AG04449 (cell line): Measurements from ENCODE around the gene SNX14.
"Not testable (repeated sequence)": the region's sequence is repeated elsewhere in the genome, so short reads cannot be mapped to it uniquely, and the experiment has no call there.

ENCODE experiments used
- CTCF ChIA-PET: fragments of 350-600 bp; formaldehyde crosslinking; extraction: SDS; loops from one replicate; lab custom pipeline; 2021; ENCODE audit warnings: antibody characterized with exemption; lab: Yijun Ruan, JAX
- POLR2A ChIA-PET: fragments of 400-600, 350-600 bp; formaldehyde crosslinking; extraction: SDS; loops from one replicate; lab custom pipeline; 2020; ENCODE audit warnings: antibody characterized with exemption, inconsistent platforms; lab: Yijun Ruan, JAX
- DNase-seq: peaks from one replicate; pipeline ENCODE4 v3.0.0-alpha.2; 2010; ENCODE audit warnings: low read depth, low spot score
- H3K4me3 ChIP-seq: 2 replicates; pipeline ENCODE4 v1.5.1; 2011; ENCODE audit warnings: low read depth, mild to moderate bottlenecking, control low read depth, low read length
- TF ChIP-seq, protein P1 (sequence below): IDR thresholded peaks from one replicate; pipeline ENCODE4 v1.5.1; 2011; ENCODE audit warnings: mild to moderate bottlenecking, moderate library complexity, low read length, control low read depth, inconsistent platforms; ENCODE audit not compliant: insufficient read depth; ENCODE audit errors: missing control alignments

The SNX14 gene

DNA sequence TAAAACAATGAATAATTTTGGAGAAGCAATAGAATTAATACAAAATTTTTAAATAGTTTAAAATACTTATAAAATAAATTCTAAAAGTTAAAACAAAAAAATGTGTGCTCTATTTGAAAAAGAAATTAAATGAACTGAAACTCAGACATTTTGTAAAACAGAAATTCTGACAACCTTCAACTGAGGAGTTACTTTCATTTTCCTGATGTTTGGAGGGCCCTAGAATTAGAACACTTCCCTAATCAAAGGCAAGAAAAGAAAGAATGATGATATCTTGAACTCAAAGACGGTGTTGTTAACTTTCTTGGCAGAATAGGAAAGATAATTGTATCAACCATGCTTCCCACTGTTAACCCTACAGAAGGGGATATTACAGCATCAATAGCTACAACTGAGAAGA, 27.9 kb downstream of the SNX14 start:
- TF ChIP-seq, protein P1, sequence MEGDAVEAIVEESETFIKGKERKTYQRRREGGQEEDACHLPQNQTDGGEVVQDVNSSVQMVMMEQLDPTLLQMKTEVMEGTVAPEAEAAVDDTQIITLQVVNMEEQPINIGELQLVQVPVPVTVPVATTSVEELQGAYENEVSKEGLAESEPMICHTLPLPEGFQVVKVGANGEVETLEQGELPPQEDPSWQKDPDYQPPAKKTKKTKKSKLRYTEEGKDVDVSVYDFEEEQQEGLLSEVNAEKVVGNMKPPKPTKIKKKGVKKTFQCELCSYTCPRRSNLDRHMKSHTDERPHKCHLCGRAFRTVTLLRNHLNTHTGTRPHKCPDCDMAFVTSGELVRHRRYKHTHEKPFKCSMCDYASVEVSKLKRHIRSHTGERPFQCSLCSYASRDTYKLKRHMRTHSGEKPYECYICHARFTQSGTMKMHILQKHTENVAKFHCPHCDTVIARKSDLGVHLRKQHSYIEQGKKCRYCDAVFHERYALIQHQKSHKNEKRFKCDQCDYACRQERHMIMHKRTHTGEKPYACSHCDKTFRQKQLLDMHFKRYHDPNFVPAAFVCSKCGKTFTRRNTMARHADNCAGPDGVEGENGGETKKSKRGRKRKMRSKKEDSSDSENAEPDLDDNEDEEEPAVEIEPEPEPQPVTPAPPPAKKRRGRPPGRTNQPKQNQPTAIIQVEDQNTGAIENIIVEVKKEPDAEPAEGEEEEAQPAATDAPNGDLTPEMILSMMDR, result no peak
- no peak for DNase-seq
- no peak overlapping the region for H3K4me3 ChIP-seq
- ChIA-PET CTCF (interaction anchor here (0.8 to 1.0 kb wide), 2 partner anchors 28 to 29 kb away, joined by 3 read pairs; no protein-coding TSS in a partner anchor), POLR2A (interaction anchor here (1.4 kb wide), 1 partner anchor 113 kb away, joined by 3 read pairs; no protein-coding TSS in a partner anchor)

DNA sequence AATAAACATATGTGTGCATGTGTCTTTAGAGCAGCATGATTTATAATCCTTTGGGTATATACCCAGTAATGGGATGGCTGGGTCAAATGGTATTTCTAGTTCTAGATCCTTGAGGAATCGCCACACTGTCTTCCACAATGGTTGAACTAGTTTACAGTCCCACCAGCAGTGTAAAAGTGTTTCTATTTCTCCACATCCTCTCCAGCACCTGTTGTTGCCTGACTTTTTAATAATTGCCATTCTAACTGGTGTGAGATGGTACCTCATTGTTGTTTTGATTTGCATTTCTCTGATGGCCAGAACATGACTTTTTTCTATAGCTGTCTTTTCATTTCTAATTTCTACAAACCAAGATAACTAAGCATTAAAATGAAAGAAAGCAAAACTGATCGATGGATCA, 29.4 kb downstream of the SNX14 start:
- DNase-seq, H3K4me3 ChIP-seq, POLR2A ChIA-PET, CTCF ChIA-PET: not testable (repeated sequence)

DNA sequence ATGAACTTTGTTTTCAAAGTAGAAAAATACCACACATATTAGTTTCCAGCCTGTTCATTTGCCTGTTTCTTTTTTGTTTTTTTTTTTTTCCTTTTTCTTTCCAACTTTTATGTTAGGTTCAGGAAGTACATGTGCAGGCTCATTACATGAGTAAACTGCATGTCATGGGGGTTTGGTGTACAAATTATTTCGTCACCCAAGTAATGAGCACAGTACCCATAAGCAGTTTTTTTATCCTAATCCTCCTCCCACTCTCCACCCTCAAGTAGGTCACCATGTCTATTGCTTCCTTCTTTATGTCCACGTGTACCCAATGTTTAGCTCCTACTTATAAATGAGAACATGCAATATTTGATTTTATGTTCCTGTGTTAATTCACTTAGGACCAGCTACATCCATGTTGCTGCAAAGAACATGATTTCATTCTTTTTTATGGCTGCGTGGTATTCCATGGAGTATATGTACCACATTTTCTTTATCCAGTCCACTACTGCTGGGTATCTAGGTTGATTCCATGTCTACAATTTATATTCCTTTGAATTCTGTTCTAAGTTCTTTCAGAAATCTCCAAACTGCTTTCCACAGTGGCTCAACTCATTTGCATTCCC, 31.8 kb downstream of the SNX14 start:
- ChIA-PET POLR2A (no interaction called here), CTCF (interaction anchor here (1.1 kb wide), 1 partner anchor 24 kb away, joined by 3 read pairs; no protein-coding TSS in a partner anchor)
- H3K4me3 ChIP-seq, result no peak overlapping the region
- DNase-seq, result no peak
- TF ChIP-seq, protein P1, result no peak

DNA sequence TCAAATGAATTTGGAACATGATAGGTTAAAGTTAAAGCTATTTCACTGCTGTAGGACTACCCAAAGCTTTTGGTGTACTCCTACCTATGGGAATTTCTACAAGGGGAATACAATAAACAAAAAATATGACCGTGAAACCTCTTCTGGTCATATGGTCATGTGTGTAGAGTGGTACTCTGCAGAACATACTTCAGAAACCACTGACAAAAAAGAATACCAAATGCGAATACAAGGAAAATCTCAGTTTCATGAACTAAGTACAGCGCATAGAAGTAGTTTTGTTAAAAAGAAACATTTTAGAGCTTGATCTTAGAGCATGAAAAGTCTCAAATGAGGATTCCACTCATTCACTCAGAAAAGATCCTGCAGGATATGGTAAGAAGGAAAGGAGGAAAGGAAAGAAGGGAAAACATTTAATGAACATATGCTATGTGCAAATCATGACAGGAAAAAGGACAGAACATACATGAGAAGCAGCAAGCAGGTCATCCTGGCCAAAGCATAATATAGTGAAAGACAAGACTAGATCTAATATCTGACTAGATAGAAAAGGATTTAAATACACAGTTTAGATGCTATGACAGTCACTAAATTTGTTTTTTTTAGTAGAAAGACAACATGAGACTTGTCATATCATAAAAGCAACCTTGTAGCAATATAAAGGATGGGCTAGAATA, 36.5 kb downstream of the SNX14 start:
- ChIA-PET POLR2A (no interaction called here), CTCF (no interaction called here)
- TF ChIP-seq, protein P1, result no peak
- no peak for DNase-seq
- no peak overlapping the region for H3K4me3 ChIP-seq

DNA sequence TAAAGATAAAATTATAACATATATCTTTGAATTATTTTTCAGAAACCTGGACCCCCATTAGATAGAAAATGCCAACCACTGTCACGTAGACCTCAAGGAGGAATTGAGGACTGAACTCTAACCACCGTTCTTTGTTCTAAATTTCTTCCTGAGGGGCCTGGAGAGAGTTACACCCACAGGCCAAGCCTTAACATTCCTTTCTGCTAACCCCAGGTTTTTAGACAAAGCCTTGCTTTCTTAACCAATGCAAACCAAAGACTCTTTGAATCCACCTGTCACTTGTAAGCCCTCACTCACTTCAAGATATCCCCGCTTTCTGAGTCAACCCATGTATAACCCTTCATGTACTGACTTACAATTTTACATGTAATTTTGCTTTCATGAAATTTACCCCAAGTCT, 41.0 kb downstream of the SNX14 start:
- CTCF ChIA-PET, result interaction anchor here (1.0 to 1.1 kb wide), 2 partner anchors 15 to 70 kb away, joined by 3 to 7 read pairs; no protein-coding TSS in a partner anchor
- no peak for DNase-seq
- H3K4me3 ChIP-seq, result no peak overlapping the region
- TF ChIP-seq, protein P1, result no peak
- POLR2A ChIA-PET, result no interaction called here

DNA sequence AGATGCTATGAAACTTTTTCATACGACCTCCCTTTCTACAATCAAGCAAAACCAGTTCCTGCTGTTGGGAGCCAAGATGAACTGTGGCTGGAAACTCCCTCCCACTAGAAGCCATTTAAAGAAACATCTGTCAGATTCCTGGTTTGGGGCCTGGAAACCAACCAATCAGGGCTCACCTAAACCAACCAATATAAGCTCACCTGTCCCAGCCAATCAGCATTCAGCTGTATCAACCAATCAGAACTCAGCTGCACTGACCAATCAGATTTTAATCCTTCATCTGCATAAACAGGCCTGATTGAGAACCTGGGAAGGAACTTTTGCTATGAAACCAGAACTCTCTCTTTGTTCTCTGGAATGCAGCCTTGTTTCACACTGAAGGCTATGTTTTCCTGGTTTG, 42.4 kb downstream of the SNX14 start:
- ChIA-PET POLR2A (interaction anchor here (0.7 kb wide), 1 partner anchor 43 kb away, joined by 3 read pairs; the partner anchor contains the start of gene SNX14), CTCF (interaction anchor here (0.7 to 1.5 kb wide), 3 partner anchors 12 to 15 kb away, joined by 3 to 4 read pairs (median 3); no protein-coding TSS in a partner anchor)
- no peak overlapping the region for H3K4me3 ChIP-seq
- DNase-seq, result no peak
- TF ChIP-seq, protein P1, result no peak
